Brain microvascular endothelial cell (primary cell): ENCODE measurements around the gene ZNF444.

Source experiments
- DNase-seq: peaks from one replicate; pipeline ENCODE4 v3.0.0-alpha.2; 2020
- H3K27ac ChIP-seq: fragments of 250-450 bp; sonication (Bioruptor Pico); 2 replicates; pipeline ENCODE4 v1.5.1; 2020; ENCODE audit warnings: mild to moderate bottlenecking, moderate library complexity
- H3K27me3 ChIP-seq: fragments of 250-450 bp; sonication (Bioruptor Pico); replicated peaks from 2 replicates; pipeline ENCODE4 v1.5.1; 2020; ENCODE audit warnings: mild to moderate bottlenecking
- H3K36me3 ChIP-seq: fragments of 250-450 bp; sonication (Bioruptor Pico); replicated peaks from 2 replicates; pipeline ENCODE4 v1.5.1; 2020; ENCODE audit warnings: mild to moderate bottlenecking
- H3K4me3 ChIP-seq: 2 replicates; pipeline ENCODE4 v1.5.1; 2011; ENCODE audit warnings: low read depth, mild to moderate bottlenecking, control low read depth, low read length, moderate library complexity
- in situ Hi-C: cut with HindIII; loops from 2 replicates; pipeline ENCODE4 v1.10.0; 2017; ENCODE audit warnings: low sequenced_read_pairs, low pct_ligation_motif_present
- TF ChIP-seq, protein P1 (sequence below): IDR thresholded peaks from 2 replicates; pipeline ENCODE4 v1.5.1; 2011; ENCODE audit warnings: low read depth, mild to moderate bottlenecking, moderate library complexity, low read length, control low read depth, inconsistent platforms; ENCODE audit errors: missing control alignments

The ZNF444 gene

DNA sequence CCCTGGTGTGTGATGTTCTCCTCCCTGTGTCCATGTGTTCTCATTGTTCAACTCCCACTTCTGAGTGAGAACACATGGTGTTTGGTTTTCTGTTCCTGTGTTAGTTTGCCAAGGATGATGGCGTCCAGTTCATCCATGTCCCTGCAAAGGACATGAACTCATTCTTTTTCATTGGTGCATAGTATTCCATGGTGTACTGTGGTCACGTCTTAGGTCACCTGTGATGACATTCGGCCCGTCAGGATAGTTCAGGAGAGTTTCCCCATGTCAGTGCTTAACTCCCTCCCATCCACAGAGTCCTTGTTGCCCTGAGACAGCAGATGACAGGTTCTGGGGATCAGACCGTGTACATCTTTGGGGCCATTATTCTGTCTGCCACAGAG, 8.6 kb downstream of the ZNF444 start:
- DNase-seq, result no peak
- in situ Hi-C loops, result no loop called here
- H3K4me3 ChIP-seq, result no peak overlapping the region
- H3K36me3 ChIP-seq, result peaks cover 22% of the 10 kb centered on the region
- TF ChIP-seq, protein P1, sequence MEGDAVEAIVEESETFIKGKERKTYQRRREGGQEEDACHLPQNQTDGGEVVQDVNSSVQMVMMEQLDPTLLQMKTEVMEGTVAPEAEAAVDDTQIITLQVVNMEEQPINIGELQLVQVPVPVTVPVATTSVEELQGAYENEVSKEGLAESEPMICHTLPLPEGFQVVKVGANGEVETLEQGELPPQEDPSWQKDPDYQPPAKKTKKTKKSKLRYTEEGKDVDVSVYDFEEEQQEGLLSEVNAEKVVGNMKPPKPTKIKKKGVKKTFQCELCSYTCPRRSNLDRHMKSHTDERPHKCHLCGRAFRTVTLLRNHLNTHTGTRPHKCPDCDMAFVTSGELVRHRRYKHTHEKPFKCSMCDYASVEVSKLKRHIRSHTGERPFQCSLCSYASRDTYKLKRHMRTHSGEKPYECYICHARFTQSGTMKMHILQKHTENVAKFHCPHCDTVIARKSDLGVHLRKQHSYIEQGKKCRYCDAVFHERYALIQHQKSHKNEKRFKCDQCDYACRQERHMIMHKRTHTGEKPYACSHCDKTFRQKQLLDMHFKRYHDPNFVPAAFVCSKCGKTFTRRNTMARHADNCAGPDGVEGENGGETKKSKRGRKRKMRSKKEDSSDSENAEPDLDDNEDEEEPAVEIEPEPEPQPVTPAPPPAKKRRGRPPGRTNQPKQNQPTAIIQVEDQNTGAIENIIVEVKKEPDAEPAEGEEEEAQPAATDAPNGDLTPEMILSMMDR, result no peak
- no peaks in the 10 kb centered on the region for H3K27me3 ChIP-seq
- no peak overlapping the region for H3K27ac ChIP-seq

DNA sequence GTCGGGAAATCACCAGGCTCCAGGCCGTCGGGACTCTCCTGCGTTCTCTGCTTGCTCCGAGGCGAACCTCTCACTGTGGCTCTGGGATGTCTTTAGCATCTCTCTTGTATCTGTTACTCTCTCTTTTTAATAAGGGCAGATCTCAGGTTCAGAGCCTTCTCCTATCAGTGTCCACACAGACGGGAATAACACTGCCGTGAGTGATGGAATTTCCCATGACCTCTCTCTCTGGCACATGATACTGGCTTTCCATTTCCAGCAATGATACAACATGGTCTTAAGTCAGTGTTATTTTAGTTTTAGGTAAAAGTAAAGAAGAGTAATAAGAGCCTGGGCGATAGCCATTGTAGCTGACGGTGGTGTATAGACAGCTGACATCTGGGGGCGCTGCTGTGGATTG, 9.3 kb downstream of the ZNF444 start:
- TF ChIP-seq, protein P1, result no peak
- in situ Hi-C loops, result no loop called here
- Histone ChIP-seq H3K4me3 (no peak overlapping the region), H3K27me3 (no peaks in the 10 kb centered on the region), H3K27ac (no peak overlapping the region), H3K36me3 (peaks cover 25% of the 10 kb centered on the region)
- DNase-seq, result no peak

DNA sequence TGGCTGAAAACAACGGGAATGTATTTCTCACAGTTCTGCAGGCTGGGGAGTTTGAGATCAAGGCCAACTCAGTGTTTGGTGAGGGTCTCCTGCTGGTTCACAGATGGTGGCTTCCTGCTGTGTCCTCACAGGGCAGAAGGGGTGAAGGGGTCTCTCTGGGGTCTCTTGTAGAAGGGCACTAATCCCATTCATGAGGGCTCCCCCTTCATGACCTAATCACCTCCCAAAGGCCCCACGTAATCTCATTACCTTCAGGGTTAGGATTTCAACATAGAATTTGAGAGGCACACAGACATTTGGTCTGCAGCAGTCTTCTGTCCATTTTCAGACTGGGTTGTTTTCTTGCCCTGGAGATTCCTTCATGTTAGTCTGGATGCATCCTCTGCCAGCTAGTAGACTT, 11.6 kb downstream of the ZNF444 start:
- no peak overlapping the region for H3K27ac ChIP-seq
- TF ChIP-seq, protein P1, result no peak
- in situ Hi-C loops, result no loop called here

DNA sequence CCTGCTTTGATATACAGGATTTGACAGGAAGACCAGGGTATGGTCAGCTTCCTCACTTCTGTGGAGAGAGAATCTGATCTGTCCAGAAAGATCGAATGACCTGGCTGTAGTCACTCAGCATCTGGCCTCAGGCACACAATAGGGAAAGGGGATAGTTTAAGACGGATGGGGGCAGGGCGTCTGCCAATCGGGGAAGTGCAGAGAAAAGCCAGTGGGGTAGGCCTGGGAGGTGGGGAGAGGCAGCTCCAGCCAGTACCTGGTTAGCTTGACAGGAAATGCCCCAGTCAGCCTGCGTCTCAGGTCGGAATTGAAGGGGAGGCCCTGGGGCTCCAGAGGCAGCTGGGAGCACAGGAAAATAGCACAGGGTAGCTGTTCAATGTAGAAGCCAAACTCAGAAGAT, 12.4 kb downstream of the ZNF444 start:
- Histone ChIP-seq H3K27me3 (no peaks in the 10 kb centered on the region), H3K27ac (no peak overlapping the region), H3K4me3 (no peak overlapping the region), H3K36me3 (peaks cover 10% of the 10 kb centered on the region)
- DNase-seq, result no peak
- in situ Hi-C loops, result no loop called here
- TF ChIP-seq, protein P1, result no peak

More for the DNA sequence above, 11.6 kb downstream of the ZNF444 start:
- Histone ChIP-seq H3K4me3 (no peak overlapping the region), H3K27me3 (no peaks in the 10 kb centered on the region), H3K36me3 (peaks cover 17% of the 10 kb centered on the region)
- DNase-seq, result no peak

DNA sequence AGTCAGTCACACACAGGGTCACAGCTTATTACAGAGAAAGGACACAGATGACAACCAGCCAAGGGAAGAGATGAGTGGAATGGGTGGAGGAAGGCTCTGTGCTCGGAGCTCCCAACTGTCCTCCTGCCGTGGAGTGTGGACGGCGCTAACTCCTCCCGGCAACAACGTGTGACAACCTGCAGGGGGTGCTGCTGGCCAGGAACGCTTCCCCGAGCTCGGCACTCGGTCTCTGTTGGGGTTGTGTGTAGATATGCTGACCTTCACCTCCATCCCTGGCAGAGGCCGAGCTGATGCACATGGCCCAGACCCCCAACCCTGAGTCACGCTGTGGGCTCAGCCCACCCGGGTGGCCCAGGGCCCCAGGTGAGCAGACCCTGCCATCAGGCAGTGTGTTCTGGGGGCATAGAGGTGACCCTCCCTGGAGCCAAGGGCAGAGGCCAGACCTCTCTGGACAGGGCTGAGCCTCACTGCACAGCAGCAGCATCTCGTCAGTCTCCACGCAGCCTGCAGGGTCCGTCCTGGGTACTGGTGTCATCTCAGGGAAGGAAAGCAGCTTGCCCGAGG, 14.1 kb downstream of the ZNF444 start:
- Histone ChIP-seq H3K36me3 (peaks cover 14% of the 10 kb centered on the region), H3K27me3 (no peaks in the 10 kb centered on the region), H3K27ac (no peak overlapping the region), H3K4me3 (no peak overlapping the region)
- DNase-seq, result no peak
- in situ Hi-C loops, result no loop called here
- TF ChIP-seq, protein P1, result peak; percentile 59

DNA sequence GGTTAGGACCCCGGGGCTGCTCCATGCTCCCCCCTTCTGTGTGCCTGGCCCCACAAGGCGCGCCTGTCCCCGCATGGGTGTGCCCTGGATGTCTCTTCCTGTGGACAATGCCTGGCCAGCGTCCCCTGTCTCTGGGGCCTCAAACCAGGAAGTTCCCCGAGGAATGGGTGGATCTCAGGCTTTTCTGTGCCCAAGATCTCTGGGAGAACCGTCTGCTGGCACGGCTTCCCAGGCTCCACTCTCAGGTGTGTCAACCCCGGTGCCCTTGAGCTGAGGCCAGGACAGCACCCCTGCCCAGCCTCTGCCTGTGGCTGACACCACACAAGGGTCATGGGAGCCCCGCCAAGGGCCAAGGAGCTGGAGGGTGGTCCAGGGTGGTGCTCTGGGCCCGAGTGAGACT, 15.7 kb downstream of the ZNF444 start:
- TF ChIP-seq, protein P1, result no peak
- Histone ChIP-seq H3K27me3 (no peaks in the 10 kb centered on the region), H3K36me3 (peaks cover 17% of the 10 kb centered on the region), H3K27ac (no peak overlapping the region), H3K4me3 (no peak overlapping the region)
- DNase-seq, result no peak
- in situ Hi-C loops, result no loop called here
